ENCODE measurements around the gene DAB1.

Gene DAB1

DNA sequence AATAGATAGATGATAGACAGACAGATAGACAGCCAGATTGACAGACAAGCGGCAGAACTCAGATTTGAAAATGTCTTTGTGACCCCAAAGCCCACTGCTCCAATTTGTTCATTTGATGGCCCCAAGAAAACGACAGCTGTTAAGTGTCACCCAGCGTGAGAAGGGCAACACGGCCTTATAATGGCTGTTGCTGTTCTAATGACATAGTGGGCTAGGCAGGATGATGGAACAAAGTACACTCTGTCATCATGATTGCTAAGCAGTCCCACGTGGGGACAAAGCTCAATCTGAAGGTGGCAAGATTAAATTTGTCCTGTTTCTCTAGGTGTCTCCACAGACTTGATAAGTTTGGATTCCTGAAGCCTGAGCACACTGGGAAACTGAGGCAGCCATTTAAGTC lies 112.9 kb downstream of the DAB1 start:
- DNase-seq, result no peak

DNA sequence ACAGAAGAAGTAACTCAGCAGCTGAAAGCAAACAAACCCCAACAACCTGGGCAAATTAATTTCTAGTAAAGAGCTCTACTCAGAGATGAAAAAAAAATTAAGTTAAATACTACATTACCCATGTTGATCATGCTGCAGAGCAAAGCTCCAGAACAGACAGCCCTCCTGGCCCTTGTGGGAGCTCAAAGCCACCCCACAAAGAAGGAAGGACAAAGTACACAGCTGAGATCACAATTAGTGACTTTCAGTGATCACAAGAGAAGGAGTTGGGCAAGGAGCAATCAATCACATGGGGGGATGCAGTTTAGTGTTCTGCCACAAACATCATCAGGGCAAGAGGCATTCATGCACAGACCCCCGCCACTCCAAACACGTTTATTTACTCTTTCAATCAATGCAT lies 114.2 kb downstream of the DAB1 start:
- no peak for DNase-seq

DNA sequence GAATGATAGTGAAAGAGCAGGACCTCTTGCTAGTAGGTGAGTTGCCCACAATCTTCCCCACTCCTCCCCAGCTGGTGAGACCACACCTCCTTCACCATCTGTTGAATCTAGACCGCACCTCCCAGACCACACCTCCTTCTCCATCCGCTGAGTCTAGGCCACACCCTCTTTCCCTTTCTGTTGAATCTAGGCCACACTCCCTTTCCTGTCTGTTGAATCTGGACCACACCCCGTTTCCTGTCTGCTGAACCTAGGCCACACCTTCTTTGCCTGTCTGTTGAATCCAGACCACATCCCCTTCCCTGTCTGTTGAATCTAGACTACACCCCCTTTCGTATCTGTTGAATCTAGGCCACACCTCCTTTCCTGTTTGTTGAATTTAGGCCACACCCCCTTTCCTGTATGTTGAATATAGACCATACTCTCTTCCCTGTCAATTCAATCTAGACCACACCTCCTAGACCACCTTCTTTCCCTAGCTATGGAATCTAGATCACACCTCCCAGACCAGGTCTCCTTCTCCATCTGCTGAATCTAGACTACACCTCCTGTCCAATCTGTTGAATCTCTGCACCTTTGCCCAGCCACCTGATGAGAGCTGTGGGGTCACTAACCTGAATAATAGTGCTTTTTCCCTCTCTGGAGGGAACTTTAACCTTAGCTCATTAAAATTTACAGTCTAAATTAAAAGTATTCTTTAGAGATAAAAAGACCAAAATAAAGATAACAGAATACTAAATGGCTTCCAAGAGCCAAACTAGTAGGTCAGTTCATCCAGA lies 116.3 kb downstream of the DAB1 start:
- no peak for DNase-seq

DNA sequence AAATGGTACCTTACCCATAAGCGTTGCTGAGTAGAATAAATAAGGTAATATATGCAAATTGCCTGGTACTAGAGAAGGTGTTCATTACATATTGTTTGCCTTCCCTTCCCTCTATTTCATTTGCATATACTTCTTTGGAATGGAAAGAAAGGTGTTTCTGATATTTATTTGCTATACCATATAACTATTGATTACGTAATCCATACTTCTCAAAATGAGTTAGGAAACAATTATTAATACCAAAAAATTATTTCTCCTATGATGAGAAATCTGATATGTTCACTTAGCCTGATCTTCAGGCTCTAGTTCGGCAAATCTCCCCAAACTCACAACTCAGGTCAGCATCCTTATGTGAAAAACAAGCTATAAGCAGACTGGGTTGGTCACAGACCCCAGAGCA lies 119.3 kb downstream of the DAB1 start:
- DNase-seq, result no peak

DNA sequence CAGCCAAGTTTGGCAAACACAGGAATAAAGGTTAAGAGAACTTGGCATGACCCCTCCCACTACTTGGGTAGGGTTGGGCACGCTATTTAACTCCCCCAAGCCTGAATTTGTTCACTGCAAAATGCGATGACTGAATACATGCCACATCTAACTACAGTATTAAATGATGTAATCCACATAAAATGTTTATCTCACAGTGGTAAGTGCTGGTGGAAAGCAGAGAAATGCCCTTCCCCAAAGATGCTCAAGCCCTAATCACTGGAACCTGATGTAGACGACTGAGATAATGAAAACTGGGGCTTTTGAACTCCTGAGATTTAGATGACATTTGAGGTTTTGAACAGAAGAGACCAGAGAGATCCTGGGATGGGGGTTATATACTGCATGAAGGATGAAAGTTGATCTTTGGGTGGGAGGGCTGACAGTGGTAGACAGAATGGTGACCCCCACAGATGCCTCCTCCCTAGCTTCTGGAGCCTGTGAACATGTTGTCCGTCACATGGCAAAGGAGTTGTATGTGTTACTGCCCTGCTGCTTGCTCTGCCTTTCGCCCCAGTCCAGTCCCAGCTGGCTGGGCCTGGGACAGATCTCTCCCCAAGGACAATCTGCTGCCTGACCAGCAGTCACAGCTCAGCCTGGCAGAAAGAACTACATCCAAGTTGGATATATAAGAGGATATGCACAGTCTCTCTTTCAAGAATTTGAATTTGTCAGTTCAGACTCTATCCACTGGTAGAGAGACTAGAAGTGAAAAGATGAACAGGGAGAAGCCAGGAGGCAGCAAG lies 120.9 kb downstream of the DAB1 start:
- DNase-seq, result no peak

DNA sequence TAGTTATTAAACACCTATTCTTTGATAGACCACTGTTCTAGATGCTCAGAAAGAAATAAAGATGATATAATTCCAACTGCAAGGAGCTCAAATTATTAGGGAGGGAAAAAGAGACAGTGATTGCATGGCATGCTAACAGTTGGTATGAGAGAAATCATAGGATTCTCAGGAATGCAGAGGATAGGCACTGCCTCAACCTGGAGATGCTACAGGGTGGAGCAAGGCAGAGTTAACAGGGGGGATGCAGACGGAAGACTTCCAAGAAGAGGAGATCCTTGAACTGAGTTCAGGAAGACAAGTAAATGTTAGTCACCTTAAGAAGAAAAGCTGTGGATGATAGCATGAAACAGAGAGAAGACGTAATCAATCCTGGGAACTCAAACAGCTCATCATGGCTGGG lies 123.7 kb downstream of the DAB1 start:
- DNase-seq, result no peak

DNA sequence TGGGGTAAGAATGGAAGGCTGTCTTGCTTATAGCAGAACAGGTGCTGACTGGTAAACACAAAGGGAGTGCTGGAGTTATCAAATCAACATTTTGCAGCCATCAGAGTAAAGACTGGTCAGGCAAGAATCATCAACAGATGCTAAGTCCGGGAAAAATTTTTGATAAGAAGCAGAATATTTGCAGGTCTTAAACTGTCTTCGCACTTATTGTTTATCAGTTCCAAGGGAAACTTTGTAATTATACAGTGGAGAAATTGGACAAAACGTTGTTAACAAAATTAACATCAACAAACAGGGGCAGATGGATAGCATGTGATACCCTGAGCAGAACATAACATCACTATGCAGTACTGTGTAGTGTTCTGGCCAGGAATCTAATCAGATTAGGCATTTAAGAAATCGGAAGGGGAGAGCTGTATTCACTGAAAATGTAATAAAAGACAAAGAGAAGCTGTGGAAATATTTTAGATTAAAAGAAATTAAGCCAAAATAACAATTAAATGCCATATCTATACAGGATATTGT lies 127.1 kb downstream of the DAB1 start:
- DNase-seq, result no peak

DNA sequence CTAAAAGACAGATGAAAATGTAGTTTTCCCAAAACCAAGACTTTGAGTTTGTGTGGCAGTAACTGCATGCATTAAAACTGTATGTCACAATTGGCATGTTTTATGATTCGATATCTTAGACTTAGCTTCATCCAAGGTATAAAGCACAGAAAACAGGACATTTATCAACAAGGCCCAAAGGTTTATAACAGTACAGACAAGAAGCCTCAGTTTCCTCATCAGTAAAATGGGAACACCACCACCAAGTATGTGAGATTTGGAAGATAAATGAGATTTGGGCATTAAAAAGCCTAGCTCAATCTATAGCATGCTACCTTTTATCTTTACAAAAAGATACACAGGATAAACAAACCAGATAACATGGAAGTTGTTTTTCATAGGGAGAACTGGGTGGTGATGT lies 128.5 kb downstream of the DAB1 start:
- no peak for DNase-seq

DNA sequence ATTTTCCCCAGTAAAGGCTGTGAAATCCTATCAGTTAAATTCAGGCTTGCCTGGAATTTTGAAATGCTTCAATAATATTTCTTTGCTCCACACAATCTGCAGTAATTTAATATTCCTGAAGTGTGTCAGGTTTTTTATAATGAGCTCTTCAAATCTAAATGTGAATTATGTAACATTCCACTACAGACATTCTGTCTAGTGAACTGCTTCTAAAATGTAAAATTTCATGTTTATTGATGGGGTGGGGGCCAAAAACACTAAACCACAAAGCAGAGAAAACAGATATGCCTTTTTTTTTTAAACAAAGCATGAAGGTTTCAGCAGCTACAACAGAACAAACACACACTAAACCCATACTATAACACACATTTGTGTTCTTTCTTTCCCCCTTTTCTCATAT lies 129.7 kb downstream of the DAB1 start:
- no peak for DNase-seq

DNA sequence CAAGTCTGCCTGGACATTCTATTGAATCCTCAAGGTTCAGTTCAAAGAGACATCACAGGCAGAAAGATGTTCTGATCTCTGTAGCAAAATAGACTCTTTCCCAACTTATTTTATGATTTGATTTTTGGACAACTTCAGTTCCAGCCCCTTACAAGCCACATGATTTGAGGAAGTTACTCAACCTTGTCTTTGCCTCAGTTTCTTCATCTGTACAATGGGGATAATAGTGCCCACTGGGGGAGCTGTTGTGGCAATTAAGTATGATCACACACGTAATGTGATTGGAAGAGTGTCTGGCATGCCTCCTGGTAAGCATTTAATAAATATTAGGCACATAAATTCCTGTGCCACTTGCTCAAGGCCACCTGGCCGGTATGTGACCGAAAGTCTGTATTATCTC lies 130.6 kb downstream of the DAB1 start:
- DNase-seq, result no peak

DNA sequence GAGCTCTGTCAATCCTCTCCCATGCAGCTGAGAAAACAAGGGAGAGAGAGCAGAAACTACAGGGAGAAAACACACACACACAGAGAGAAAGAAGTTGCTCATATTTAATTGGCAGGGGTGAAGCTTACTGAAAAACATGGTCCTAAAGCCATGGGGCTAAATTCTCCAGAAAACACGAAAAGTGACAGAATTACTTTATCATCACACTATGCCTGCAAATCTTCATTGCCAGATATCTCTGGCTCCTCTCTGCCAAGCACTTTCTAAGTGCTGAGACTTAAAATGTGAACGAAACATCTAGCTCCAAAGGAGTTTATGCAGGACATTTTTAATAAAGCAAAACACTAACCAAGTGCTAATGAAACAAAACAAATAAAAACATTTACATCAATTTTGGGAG lies 134.1 kb downstream of the DAB1 start:
- DNase-seq, result no peak

DNA sequence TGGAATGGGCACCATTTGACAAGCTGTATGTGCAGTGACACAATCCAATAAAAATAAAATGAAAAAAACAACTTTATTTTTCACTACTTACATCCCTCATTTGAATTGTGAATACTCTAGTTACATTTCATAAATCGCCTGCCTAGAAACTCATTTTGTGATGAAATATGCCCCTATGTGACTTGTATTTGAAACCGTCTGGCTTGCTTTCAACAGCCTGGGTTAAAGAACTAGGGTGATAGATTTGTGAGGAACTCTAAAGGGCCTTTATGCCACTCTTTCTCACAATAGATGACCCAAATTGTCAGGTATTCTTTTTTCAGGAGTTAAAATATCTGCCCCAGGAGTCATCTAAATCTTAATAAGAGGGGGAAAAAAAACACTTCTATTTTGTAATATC lies 137.9 kb downstream of the DAB1 start:
- no peak for DNase-seq

DNA sequence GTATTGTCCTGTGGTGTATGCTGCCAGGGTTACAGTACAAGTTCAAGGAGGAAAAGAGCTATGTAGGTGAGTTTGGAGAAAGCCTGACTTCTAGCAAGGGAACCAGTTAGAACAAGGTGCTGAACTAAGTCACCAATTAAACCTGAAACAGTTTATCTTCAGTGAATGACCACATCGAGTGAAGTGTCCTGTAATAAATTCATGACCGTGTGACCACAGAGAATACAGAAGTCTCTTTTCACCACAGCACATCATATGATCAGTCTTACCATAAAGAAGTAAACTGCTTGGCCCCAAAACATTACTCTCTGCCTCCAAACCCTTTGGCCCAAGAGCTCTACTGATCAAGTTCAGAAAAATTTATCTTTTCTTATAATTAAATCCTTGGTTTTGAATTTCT lies 141.4 kb downstream of the DAB1 start:
- DNase-seq, result no peak

DNA sequence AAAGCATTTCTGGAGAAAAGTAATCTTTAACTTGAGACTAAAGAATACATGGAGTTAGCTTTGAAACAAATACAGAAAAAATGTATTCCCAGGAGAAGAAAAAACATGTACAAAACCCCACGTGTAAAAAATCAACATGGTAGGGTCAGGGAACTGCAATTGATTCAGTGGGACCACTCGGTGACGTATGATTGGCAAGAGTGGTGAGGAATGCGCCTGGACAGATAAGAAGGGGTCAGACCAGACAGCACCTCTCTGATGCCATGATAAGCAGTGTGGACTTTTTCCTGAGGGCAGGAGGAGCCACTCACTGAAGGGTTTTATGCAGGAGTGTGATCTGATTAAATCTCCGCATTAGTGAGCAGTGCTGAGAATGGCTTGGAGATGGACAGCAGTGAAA lies 142.5 kb downstream of the DAB1 start:
- DNase-seq, result no peak

DNA sequence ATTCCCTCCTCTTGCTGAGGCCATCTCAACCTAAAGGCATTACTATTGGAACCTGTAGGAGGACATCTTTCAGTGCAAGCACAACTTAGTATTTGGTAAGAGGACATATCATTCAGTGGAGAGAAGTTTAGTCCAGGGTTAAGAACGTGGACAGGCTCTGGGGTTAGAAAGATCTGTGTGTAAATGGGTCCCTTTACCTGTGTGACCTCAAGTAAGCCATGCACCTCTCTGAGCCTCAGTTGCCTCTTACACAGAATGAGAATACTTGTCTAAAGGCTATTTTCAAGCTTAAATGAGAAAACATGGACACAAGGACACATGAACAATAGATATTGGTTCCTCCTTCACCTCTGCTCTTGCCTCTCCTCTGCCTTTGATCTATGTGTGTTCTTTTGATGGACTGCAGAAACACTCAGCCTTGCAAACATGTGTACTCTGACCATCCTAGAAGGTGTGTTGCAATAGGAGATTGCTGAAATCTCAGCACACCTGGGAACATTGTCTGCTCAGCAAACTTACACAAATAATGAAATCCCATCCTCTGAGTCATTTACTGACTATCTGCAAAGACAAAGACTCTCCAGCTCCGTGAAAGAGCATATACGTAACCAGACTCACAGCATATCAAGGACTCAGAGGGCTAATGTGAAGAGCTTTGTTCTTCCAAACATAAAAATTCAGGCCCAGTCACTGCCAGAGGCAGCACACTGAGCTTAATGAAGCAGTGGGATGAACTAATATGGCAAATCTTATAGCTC lies 143.8 kb downstream of the DAB1 start:
- DNase-seq, result no peak

DNA sequence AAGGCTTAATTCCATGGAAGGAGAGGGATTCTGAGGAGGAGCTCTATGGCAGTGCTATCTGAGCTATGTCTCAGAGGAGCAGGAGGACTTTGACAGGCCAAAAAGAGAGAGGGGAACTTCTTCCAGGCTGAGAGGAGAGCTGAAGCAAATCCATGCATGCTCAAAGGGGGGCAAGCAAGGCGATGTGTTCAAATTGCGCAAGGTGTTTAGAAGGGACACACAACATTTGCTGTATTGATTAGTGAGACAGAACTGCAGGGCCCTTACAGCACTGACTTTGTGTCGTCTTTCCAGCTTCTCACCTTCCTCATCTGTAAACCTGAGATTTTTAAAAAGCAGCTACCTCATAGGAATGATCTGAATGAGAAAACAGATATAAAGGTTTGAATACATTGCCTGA lies 145.3 kb downstream of the DAB1 start:
- DNase-seq, result no peak

DNA sequence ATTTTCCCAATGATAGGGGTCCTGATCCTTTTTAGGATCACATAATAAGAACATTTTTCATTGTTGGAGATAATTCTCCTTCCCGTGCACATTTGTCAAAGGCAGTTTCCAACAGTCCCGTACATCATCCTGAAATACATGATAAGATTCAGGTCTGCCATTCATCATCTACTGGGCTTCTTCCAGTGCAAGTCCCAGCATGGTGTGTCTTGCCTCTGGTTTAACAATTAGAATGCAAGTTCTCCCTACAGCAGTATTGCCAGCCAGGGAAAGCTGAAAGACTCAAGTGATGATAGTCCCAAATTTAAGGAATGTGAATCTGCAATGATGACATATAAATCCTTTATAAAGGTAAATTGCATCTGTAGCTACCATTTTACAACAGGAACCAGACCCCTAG lies 146.2 kb downstream of the DAB1 start:
- no peak for DNase-seq

DNA sequence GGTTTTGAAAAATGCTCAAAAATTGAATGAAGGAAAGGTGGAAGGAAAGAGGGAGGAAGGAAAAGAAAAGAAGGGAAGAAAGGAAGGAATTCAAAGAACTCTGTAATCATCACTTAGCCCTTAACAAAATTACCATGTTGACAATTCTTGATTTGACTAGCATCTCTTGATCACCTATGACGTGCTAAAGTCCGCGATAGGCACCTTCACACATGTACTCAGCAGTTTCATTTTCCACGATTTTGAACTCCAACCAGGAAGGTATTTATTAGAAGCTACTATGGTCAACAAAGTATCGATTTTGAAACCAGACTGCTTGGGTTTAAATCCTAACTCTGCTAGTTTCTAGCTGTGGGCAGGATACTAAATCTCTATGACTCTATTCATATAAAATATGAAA lies 146.9 kb downstream of the DAB1 start:
- DNase-seq, result no peak

DNA sequence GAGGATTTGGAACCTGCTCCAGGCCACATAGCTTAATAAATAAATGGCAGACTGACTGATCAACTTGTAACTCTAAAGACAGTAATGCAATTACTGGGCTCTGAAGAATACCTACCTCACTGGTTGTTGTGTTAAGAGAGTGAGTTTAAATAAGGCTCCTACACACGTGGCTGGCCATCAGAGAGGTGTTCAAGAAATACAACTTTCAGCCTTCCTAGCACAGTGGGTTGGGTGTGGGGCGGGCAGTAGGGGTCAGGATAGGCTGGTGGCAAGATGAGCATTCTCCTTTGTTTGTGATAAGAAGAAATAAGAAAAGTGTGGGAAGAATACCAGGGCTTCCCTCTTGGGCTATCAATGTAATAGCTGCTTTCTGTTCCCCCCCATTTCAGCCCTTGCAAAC lies 151.3 kb downstream of the DAB1 start:
- no peak for DNase-seq

DNA sequence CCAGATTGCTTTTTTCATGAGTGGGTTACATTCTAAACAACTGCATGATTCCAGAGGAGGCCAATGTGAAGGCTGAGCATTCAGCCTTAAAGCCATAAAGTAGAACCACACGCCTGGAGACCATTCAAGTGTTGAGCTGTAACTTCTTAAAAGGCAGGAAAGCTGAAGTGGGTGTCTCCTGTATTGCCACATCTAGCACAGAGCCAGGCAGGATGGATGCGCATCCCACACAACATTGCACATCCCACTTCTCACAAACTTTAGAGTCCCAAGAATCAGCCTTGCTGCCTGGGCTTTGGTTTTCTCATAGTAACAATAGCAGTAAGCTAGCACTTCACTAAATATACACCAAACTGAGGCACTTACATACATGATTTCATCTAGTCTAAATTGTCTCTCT lies 151.7 kb downstream of the DAB1 start:
- no peak for DNase-seq

DNA sequence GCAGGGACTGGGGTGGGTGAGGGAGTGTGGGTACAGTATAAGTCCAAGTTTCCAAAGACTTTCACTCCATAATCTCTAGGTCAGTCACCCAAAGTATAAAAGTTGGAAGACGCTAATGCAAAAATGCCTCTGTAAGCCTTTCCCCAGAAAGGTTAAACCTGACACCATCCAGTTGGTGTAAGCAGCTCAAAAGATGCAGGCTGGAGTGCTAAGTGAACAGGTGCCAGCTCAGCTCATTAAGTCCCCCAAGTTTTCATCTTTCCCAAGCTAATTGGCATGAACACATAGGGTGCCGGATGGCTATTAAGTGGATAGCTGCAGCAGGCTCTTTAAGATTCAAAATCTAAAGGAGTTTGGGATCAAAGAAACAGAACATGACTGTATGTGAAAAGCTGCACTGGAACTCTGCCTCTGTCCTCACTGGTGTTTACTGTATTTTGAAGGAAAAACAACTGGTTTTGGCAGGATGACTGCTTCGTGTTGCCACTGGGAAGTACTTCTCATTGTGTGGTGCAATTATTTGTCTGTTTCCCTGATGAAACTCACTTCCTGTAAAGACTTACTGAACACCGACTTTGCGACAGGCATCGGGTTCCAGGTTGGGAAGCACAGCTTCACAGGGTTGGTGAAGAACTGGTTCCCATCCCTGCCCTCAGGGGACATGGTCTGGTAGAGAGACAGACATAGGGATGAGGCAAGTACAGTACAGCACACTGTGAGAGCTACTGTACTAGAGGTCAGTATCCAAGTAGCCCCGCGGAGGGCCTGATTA lies 152.7 kb downstream of the DAB1 start:
- DNase-seq, result no peak

DNA sequence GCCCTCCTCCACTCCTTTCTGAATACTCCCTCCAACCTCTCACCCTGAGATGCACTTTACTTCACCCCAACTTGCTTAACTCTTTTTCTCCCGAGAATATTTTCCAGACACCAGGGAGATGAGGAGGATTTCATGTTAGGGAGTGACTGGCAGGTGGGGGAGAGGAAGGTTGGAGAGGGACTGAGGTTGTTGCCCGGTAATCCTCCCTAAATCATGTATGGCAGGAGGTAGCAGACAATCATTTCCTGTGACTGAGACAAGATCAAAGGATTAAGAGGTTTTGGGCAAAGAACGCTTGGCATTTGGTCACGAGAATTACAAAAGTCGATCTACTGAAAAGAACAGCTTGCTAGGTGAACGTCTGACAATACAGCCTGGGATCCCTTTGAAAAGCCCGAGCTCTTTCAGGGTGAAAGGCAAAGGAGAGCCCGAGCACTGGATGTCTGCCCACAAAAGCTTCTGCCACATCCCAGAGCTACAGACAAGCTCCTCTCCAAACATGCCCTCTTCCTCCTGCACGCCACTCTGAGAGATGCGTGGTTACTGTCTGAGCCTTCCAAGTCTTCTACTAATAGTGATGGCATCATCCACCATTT lies 154.1 kb downstream of the DAB1 start:
- DNase-seq, result no peak

DNA sequence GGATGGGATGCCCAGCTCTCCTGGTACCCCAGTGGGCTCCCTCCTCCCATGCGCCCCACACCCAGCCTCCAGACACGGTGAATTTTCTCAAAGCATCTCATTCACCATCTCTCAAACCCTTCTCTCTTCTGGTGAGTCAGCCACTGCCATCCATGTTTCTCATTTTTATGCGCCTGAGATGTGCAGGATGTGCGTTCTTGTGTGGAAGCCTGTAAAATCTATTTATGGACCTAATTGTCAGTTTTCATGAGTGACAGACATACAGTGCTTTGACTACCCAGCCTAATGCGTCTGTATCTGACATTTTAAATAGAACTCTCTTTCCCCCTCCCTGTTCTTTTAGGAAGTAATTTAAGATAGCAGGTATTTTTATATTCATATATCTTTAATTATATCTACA lies 158.8 kb downstream of the DAB1 start:
- no peak for DNase-seq
